Rectal smooth muscle tissue (tissue), 1 donor: ENCODE measurements around the gene SPAG5.
A peak's percentile ranks its signal among the peaks of the same experiment; 100 is the strongest.
"Not testable (repeated sequence)": the region's sequence is repeated elsewhere in the genome, so short reads cannot be mapped to it uniquely, and the experiment has no call there.

ENCODE experiments used
- H3K27ac ChIP-seq: one replicate; pipeline ENCODE4 v1.7.0; 2013; ENCODE audit warnings: low read depth, low read length, inconsistent platforms
- H3K27me3 ChIP-seq: one replicate; pipeline ENCODE4 v1.7.0; 2013; ENCODE audit warnings: low read length; ENCODE audit not compliant: control insufficient read depth, insufficient read depth
- H3K36me3 ChIP-seq: one replicate; pipeline ENCODE4 v1.7.0; 2013; ENCODE audit warnings: low read length; ENCODE audit not compliant: control insufficient read depth, insufficient read depth
- H3K4me1 ChIP-seq: one replicate; pipeline ENCODE4 v1.7.0; 2013; ENCODE audit warnings: low read length; ENCODE audit not compliant: control insufficient read depth, insufficient read depth
- H3K4me3 ChIP-seq: one replicate; pipeline ENCODE4 v1.7.0; 2013; ENCODE audit warnings: low read length
- H3K9ac ChIP-seq: one replicate; pipeline ENCODE4 v1.7.0; 2013; ENCODE audit warnings: low read length

Gene SPAG5

DNA sequence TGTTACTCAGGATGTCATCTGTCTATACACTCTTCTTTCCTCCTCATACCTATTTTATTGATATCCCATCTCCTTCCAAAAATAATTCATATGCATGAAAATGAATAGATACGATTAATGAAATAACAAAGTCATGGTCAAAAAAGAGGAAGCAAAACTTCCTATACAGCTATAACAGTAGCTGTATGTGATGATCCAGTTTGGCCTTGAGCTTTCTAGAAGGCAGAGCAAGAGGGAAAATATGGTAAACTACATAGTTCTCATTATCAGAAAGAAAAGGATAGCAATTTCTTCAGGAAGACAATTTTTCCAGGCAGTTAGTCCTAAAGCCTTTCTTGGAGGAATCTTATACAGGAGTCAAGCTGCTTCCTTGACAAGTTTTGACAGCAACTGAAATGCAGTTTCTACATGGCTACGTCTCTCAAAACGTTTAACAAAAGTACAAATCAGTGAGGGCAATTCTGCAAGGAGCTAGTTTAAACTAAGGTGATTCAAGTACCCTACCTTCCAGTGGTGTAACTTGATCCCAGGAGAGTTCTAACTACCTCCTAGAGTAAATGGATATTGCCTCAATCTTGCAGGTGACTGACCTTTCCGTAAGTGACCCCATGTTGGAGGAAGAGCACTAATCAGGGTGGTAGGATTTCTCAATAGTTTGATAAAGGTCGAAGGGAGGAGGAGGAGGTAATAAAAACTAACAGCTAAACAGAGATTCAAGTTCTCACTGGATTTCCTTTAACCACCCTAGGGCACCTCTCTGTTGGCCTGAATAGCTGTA lies 1.0 kb downstream of the SPAG5 start:
- Histone ChIP-seq H3K36me3 (no peaks in the 10 kb centered on the region), H3K4me1 (no peaks in the 10 kb centered on the region), H3K4me3 (peak overlapping the region; percentile 75), H3K27ac (no peak overlapping the region), H3K9ac (no peak overlapping the region), H3K27me3 (no peaks in the 10 kb centered on the region)

DNA sequence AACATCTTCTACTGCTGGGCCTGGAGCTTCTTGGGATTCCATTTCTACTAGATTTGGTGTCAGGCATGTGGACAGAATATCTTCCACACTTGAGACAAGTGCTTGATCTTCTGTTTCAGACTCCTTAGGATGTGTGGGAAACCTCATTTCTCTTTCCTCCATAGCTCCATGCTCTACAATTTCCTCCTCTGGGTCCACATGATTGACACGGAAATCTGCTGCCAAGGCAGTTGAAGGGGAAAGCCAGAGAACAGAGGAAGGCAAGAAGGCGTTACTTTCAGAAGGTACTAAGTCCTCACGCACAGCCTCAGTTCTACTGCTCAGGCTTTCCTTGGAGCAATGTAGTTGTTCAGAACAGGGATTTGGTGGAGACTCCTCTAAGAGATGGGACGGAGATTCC lies 6.6 kb downstream of the SPAG5 start:
- Histone ChIP-seq H3K36me3 (no peaks in the 10 kb centered on the region), H3K27ac (no peak overlapping the region), H3K27me3 (no peaks in the 10 kb centered on the region), H3K4me3 (no peak overlapping the region), H3K9ac (no peak overlapping the region), H3K4me1 (no peaks in the 10 kb centered on the region)

DNA sequence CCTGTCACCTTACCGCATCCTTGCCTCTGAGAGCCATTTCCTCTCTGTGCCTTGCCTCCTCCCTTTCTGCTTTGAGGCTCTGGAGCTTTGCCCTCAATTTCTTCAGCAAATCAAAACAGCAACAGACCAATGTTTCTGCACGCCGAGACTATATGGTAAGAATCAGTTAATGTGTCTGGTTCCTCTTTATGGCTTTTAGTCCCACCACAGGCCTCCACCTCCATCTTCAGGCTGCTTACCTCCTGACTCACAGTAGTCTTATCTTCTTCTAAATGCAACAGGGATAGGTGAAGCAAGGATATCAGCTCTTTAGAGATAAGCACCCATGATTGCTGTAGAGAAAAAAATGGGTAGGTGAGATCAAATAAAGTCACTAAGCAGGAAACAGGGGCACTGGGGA lies 13.0 kb downstream of the SPAG5 start:
- no peak overlapping the region for H3K4me3 ChIP-seq
- H3K4me1 ChIP-seq, result no peaks in the 10 kb centered on the region
- no peak overlapping the region for H3K27ac ChIP-seq
- H3K9ac ChIP-seq, result no peak overlapping the region
- peaks cover 6% of the 10 kb centered on the region for H3K36me3 ChIP-seq
- H3K27me3 ChIP-seq, result no peaks in the 10 kb centered on the region

DNA sequence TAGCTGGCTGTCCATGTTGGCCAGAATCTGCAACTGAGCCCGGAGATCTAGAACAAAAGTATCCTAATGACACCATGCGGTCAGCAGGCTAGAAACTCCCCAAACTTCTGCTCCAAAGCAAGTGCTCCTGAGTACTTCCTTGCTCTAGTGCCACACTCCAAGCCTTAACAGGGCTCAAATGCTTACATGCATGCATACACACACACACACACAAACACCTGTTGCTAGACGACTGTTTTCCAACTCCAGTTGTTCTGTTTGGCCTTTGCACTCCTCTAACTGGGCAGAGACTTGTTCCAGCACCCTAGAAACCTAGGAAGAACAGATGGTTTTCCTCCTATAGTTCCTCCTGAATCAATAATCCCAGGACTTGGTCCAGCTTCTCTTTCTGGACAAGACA lies 14.4 kb downstream of the SPAG5 start:
- Histone ChIP-seq H3K4me3 (no peak overlapping the region), H3K27me3 (no peaks in the 10 kb centered on the region), H3K36me3 (peaks cover 6% of the 10 kb centered on the region), H3K27ac (no peak overlapping the region), H3K4me1 (no peaks in the 10 kb centered on the region), H3K9ac (no peak overlapping the region)

DNA sequence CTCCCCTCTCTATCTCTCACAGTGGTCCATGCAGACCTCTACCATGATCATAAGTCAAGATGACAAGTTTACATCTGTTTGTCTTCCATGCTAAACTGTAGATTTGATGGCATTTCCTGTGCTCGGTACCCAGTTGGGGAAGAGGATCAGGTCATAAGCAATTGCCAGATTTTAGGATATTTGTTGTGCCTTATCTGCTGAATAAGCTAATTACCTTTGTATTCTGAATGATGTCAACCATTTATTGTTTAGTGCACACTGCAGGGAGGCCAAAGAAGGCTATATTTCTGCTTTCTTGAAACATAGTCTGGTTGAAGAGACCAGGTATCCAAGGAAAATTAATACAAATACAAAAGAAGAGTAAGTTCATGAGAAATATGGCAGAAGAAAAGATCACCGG lies 16.3 kb downstream of the SPAG5 start:
- Histone ChIP-seq H3K36me3 (peaks cover 8% of the 10 kb centered on the region), H3K9ac (no peak overlapping the region), H3K4me1 (no peaks in the 10 kb centered on the region), H3K27me3 (no peaks in the 10 kb centered on the region), H3K27ac (no peak overlapping the region), H3K4me3 (no peak overlapping the region)

DNA sequence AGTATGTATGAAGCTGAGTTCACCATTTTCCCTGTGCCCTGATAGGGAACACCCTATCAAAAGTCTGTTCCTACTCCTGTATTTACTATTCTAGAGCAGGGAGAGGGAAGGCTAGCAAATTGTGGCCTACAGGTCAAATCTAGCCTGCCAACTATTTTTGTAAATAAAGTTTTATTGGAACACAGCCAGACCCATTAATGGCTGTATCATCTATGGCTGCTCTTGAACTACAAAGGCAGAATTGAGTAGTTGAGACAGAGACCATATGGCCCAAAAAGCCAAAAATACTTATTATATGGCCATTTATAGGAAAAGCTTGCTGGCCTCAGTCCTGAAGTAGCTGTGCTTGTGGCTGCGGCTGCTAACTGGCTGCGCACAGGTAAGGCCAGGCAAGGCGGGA lies 17.9 kb downstream of the SPAG5 start:
- Histone ChIP-seq H3K4me1 (no peaks in the 10 kb centered on the region), H3K4me3 (no peak overlapping the region), H3K9ac (no peak overlapping the region), H3K27ac (no peak overlapping the region), H3K27me3 (no peaks in the 10 kb centered on the region), H3K36me3 (peaks cover 8% of the 10 kb centered on the region)

DNA sequence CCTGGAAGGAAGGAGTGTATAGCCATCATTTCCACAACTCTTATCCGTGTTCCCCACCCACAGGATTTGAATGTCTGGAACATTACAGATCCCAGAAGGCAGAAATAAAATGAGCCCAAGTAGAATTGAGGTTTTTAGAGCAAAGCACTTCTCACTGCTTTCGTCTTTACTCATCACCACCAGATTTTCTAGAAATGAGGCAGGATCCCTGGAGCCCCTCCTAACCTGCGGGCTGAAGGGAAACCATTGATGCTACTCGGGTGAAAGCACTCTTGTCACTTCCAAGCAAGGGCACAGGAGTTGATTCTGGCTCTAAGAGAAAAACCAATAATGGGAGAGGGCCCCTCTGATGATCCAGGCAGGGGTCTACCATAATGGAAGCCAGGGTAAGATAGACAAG lies 19.3 kb downstream of the SPAG5 start:
- H3K4me1 ChIP-seq, result no peaks in the 10 kb centered on the region
- no peaks in the 10 kb centered on the region for H3K27me3 ChIP-seq
- no peak overlapping the region for H3K4me3 ChIP-seq
- no peak overlapping the region for H3K9ac ChIP-seq
- peaks cover 8% of the 10 kb centered on the region for H3K36me3 ChIP-seq
- no peak overlapping the region for H3K27ac ChIP-seq

DNA sequence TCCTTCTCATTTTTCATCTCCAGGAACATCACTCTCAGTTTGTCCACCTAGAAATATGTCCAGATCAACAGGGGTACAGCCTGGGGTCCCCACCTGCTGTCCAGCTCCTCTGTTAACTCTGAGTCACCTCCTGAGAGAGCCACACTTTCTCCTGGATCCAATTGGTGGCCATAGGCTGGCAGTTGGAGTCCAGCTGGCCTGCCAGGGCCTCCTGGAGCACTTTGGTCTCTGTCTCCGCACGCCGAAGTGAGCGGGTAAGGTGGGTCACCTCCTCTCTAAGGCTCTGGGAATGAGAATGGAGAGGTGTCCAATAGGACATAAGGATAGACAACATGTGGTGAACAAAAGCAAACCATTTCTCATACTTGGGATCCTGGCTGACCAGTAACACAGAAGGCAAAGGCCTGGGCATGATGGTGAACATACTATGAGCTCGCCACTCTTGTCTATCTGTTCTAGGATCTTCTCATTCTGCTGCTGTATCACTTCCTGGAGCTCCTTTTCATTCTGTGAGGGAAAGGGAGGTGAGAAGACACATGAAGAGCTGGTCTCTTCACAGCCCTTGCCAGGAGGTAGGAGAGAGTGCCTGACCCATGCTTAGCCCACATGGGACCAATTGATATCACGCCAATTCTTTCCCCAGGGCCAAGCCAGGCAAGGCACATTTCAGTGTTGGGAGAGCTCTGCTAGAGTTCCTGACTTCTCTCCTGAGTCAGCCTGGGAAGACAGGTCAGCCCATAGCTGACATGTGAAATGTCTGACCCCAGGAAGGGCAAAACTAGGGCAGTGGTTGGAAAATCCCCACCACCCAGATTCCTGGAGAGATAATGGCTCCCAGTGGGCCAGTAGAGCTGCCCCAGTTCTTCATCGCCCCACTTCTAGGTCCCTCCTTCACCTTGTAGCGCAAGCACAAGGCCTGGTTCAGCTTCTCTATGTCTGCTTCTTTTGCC lies 20.3 kb downstream of the SPAG5 start:
- Histone ChIP-seq H3K4me3 (no peak overlapping the region), H3K36me3 (peaks cover 2% of the 10 kb centered on the region), H3K27me3 (no peaks in the 10 kb centered on the region), H3K4me1 (no peaks in the 10 kb centered on the region), H3K9ac (no peak overlapping the region), H3K27ac (no peak overlapping the region)

DNA sequence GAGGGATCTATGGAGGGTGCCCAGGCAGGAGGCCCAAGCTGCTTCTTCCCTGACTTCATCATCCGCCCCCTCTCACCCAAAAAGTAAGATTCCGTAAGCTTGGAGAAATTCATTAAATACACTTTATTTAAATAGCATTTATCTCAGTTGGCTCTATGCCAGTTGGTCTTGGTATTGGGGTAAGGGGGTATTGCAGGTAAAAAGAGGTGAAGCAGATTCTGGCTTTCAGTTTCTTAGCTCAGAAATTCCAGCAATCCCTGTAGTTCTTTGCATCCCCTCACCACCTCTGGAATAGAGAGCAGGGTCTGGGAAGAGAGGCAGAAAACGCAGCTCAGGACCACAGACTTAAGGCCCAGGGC lies 21.4 kb downstream of the SPAG5 start:
- peaks cover under 1% of the 10 kb centered on the region for H3K4me1 ChIP-seq
- no peak overlapping the region for H3K4me3 ChIP-seq

DNA sequence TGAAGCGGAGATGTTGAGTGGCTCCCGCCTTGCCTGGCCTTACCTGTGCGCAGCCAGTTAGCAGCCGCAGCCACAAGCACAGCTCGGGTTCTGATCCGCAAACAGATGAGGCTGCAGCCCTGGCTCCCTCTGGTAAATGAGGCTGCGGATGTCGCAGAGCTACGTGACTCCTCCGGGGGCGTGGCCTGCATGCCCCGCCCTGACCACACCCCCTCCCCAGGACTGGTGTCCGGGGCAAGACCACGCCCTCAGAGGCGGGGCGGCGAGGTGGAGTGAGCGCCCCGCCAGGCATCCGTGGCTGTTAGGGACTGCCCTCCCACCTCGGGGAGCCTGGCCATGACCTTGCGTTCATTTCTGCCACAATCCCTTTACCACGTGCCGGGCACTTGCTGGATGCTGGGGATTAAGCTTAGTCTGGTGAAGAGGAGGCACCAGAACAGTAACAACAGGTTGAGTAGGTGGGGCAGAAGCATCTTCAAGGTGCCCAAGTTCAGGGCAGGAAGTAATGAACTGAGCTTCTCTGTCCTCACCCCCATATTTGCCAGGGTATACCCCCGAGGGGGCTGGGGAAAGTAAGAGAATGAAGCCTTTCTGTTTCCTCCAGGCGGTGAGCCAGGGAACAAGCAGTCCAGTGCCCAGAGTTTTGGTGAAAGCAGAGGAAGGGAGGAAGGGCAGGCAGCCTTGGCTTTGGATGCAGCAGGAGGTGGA lies 21.9 kb downstream of the SPAG5 start, which contains the start of gene ALDOC:
Gene ALDOC, minus strand, starts transcription at position 138 of the 708 bp plus-strand sequence. CDS start 1,363 bp downstream, outside the sequence.
- Histone ChIP-seq H3K4me1 (peaks cover 5% of the 10 kb centered on the region), H3K9ac (no peak within 1 kb of the TSS), H3K36me3 (peaks cover 2% of the 10 kb centered on the region), H3K27me3 (no peaks in the 10 kb centered on the region), H3K4me3 (peak within 1 kb of the TSS; percentile 62), H3K27ac (peak within 1 kb of the TSS; percentile 54)

More for the DNA sequence above, 21.4 kb downstream of the SPAG5 start:
- Histone ChIP-seq H3K27ac (no peak overlapping the region), H3K9ac (no peak overlapping the region), H3K36me3 (peaks cover 2% of the 10 kb centered on the region), H3K27me3 (no peaks in the 10 kb centered on the region)

DNA sequence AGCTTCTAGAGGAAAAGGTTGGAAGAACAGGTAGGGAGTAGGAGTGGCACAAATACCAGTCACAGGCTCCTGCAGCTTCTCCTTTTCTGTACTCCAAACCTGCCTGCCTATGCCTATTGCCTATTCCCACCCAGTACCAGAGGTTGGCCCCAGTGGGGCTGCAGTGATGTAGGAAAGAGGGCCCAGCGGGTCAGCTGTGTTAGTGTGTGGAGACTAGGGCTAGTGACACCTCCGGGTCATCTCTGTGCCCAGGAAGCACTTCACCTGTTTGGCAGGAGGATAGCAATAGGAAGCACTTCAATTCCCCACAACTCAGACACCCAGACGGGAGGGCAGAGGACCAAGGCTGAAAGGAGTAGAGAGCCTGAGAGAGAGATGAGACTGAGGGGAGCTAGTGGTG lies 22.8 kb downstream of the SPAG5 start:
- H3K9ac ChIP-seq, H3K4me3 ChIP-seq, H3K27ac ChIP-seq, H3K4me1 ChIP-seq, H3K27me3 ChIP-seq, H3K36me3 ChIP-seq: not testable (repeated sequence)

DNA sequence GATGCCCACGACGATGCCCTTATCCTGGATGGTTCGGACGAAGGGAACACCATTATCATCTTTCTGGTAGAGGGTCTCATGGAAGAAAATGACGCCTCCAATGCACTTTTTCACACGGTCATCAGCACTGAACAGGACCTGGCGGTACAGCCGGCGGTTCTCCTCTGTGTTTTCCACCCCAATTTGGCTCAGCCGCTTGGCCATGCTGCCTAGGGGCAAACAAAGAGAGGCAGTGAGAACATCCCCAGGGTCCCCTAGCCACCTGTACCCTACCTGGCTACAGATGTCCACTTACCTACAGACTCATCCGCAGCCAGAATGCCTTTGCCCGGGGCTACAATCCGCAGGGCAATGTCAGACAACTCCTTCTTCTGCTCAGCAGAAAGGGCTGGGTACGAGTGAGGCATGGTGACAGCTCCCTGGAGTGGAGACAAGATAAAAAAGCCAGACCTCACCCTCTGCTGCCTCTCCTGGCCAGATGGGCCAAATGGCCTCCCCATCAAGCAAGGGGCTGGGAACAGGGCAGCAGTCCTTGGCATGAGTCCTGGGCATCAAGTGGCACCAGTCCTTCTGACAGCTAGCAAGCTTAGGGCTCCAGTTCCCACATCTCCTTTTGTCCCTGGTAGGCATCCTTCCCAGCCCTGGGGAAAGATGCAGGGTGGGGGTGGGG lies 23.6 kb downstream of the SPAG5 start:
- H3K4me3 ChIP-seq, result no peak overlapping the region

More for the DNA sequence above, 23.6 kb downstream of the SPAG5 start:
- Histone ChIP-seq H3K27ac (no peak overlapping the region), H3K9ac (no peak overlapping the region), H3K36me3 (peaks cover 2% of the 10 kb centered on the region), H3K4me1 (peaks cover 8% of the 10 kb centered on the region), H3K27me3 (no peaks in the 10 kb centered on the region)
